NCI-H2107 (cell line): ENCODE data around the gene PLCL1.

Experiments
- DNase-seq: peaks from one replicate; lab custom pipeline; 2025; lab: John Stamatoyannopoulos, UW

The PLCL1 gene

DNA sequence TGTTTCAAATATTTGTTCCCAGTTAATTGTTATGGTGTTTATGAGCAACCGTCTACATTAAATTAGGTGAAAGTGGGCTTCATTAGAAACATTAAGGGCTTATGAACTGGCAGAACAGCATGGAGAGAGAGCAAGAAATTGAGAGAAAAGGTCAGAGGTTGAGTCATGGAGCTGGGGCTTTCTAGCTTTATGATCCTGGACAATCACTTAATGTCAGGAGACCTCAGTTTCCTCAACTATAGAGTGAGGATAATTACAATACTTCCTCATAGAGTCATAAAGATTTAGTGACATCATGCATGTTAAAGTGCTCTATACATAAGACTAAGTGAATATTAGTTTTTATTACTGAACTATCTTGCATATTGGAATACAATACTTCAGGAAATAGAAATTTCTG is 83.9 kb downstream of the PLCL1 start:
- DNase-seq = no peak

DNA sequence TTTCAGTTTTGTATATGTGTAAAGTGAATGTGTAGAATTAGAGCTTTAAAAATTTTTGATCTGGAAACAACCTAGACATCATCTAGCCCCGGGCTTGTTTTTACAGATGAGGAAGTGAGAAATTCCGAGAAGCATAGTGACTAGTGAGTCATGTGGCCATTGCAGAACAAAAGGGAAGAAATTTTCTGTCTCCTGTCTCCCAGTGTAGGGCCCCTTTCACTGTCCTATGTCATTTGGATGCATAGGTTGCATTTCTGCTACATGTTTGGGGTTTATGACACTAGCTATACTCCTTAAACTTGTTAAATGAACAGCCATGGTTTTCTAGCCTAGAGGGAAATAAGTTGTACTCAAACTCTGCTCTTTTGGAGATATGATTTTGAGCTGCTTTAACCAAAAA is 84.6 kb downstream of the PLCL1 start:
- DNase-seq = no peak

DNA sequence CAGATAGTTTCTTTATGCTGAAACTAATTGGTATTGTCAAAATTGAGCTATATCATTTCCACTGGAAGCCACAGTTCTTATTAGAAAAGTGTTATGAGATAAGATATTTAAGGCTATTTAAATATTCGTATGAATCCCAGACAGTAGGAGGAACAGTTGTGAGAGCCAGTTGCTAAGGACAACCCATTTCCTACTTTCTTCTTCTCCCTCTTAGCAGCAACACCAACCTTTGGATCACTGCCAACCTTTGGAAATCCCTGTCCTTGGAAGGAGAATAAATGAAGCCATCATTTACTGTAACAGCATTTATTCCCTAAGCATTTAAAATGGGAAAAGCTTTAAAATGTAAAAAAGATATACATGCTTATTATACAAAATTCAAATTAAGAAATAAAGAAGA is 85.8 kb downstream of the PLCL1 start:
- DNase-seq = no peak

DNA sequence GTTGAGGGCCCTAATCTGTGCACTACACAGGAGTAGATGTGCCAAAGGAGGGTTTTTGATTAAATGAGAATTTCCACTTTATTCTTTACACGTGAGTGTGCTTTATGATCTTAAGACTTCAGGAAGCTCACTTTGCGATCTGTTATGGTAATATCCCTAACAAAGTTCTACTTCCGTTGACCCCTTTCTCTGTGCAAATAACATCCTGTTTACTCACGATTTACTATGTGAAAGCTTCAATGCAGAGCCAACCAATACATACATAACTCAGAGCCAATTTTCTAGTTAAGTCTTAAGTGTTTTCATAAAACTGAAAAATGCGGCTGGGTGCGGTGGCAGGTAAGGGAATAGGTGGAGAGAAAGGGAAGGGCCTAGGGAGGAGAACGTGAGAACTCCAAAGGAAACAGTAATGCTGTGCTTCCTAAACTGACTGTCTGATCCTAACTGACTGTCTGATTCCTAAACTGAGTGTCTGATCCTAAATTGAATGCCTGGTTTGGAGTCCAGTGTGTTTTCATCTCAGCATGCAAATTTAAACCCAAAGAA is 87.6 kb downstream of the PLCL1 start:
- DNase-seq = no peak

DNA sequence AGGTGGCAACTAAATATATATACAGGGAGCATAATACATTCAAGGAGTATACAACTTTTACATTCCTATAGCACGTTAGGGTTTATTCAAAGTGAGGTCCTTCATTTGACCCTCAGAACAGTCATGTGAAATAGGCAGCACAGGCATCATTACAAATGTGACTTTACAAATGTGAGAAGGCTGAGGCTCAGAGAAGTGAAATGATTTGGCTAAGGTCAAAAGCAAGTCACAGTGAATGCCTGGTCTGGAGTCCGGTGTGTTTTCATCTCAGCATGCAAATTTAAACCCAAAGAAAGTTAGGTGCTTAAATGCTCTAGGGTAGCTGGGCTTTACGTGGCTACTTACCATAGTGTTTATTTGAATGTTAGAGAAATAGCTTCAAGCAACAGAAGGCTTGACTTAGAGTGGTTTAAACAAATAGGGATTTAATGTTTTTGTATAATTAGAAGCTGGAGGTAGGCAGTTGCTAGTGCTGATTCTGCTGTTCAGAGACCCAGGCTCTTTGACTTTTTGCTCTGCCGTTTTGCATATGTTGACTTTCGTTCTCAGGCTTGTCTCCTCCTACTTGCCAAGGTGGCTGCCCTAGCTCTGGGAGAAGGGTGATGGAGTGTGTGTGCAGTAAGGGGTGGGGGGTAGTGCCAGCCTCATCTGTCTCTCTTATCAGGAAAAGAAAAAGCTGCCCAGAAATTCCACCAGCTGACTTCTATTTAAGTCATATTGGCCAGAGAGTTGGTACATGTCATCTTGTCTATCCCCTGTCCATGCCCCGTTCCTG is 89.2 kb downstream of the PLCL1 start:
- no peak for DNase-seq

DNA sequence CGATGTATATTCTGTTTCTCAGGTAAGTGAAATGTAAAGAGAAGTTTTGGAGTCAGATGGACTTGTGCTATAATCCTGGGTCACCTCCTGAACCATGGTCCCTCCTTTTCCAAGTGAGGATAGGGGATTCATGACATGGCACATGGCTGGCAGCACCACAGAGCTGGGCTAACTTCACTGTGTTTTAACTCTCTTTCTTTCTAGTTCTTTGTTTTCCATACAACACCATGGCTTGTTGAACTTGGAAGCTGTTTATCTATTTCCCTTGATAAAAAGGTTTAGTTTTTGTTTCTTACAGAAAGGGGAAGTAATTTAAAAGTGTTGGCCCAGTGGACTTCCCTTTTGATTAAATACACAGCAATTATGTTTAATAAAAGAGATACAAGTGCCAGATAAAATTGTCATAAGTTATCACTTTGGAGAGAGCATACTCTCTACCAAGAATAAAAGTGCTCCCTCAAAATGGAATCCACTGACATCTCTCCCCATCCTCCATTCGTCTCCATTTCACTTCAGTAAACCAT is 90.4 kb downstream of the PLCL1 start:
- no peak for DNase-seq

DNA sequence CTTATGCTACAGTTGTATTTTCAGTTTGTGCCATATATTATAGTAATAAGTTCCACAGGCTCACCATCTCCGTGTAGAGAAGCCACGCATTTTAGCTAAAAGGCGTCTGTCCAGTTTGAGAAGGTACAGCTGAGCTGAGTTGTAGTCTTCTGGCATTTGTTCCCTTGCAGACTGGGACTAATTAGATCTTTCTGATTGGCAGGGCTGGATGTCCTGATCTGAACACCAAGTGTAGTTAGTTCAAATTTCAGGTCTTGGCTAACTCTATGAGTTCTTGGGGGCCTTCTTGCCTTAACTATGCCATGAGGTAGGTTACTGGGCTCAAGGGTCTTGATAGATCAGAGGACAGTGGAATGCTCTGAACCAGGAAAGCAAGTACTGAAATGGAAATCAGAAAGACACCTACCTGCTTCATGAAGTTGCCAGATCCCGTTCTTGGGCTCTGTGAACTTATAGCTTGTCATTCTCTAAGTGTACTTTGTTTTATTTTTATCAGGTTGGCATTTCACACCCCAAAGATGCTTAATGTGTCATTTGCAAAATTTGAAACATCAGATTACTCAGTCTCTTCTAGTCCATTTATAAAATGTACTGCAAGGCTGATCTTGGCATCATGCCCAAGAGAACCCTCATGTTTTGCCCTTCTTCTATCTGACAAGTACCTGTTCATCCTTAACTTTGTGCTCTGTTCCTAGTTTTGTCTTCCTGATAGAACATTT is 93.7 kb downstream of the PLCL1 start:
- DNase-seq = no peak

DNA sequence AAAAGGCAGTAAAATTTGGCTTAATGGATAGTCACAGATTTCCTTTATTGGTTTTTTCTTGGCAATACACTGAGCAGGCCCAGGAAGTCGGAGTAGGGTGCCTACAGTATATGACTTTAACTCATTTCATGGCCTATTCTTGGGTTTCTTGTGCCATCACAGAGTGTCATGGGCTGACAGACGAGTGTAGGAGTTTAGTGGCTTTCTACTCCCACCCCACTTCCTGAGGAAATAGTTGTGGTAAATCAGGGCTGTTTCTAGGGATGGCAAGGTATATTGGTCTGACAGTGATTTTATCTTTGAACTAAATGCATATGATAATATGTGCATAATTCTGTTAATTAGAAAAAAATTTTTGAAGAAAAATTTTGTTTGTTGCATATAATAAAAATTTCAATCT is 100.1 kb downstream of the PLCL1 start:
- DNase-seq = no peak

DNA sequence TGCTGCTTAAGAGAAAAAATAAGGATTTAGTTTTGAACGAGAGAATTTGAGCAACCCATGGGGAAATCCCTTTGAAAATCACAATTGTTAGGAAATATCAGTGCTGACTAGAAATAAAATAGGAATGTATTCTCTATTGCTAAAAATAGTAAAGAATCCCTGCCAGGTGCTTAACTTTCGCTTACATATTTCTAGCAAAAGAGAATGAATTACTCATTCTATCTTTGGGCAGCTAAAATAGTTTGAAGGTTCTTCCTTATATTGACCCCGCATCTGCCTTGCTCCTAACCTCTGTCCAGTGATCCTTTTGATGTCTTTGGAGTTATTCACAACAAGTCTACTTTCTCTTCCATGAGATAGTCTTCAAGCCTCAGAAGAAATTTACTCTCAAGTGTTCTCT is 103.8 kb downstream of the PLCL1 start:
- no peak for DNase-seq

DNA sequence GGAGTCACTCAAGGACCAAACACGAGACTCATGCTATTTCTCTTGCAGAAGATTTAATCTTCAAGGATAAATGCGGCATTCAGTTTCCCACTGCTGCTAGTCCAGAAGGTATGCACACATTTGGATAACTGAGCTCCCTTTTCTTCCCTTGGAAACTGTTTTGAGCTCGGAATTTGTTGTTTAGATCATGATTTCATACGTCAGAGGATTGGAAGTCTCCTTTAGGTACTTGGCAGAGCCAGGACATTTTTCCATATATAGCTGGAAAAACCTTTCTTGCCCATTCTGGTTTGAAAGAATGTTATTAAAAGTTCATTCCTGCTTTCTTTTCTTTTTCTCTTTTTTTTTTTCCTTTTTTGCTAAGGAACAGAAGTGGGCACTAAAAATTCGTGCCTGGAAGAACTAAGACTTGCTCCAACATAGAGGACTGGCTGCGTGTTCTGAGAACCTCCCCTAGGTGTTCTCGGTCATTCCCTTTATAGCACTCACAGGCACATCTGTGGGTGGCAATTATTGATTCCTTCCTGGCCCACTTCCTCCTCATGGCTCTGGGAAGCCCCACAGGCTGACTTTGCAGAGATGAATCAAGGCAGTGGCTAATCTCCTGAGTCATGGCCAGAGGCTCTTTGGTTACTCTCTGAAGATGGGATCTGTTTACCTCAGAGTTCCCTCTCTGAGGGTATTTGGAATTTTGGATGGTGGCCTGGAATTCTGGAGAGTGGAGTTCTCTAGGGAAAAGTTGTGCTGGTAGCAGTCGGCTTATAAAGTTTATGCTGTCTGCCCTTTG is 104.8 kb downstream of the PLCL1 start:
- no peak for DNase-seq

DNA sequence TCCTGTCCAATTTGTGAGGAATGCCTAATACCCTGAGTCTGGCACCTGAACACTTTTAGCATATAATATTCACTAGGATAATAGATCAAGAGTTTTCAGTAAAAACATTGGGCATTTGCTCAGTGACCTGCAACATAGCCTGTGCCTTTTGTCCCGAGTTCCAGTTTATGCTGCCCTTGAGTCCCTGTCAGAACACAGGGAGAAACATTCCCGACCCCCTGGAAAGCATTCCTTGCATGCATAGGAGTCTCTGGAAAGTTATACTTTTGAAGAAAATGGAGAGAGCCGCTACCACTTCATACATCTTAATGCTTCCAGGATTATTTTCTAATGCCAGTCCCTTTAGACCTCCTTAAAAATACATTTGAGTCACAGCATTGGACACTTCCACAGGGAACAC is 107.3 kb downstream of the PLCL1 start:
- no peak for DNase-seq

DNA sequence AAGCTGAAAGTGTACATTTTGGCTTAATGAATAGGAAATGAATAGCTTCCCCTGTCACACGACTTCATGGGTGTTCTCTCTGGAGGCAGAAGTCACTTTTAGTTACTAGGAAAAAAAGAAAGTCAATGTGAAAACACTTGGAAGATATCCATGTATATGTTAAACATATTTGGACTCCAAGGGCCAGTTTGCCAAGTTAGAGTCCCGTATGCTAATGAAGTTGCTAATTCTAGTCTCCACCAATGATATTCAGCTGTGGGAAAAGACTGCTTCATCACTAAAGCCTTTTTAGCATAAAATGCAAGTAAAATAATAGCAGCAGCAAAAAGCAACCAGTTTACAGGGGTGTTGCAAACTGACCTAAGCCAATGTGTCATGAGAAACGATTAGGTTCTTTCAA is 108.7 kb downstream of the PLCL1 start:
- no peak for DNase-seq

DNA sequence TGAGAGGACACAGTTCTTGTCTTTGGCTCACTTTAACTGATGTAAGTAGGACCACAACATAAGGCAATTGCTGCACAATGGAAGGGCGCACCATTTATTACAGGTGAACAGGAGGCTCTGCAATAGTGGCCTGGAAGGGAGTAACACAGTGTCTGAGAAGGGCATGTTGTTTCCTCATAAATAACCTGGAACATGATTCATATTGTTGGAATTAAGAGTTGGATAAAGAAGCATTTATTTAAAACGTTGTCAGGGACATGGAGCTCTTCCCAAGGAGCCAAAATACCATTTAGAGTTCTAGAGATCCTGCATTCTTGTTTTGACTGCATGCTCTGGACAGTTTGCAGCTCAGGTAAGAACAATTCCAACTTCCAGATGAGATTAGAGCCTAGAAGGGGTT is 110.4 kb downstream of the PLCL1 start:
- DNase-seq = no peak

DNA sequence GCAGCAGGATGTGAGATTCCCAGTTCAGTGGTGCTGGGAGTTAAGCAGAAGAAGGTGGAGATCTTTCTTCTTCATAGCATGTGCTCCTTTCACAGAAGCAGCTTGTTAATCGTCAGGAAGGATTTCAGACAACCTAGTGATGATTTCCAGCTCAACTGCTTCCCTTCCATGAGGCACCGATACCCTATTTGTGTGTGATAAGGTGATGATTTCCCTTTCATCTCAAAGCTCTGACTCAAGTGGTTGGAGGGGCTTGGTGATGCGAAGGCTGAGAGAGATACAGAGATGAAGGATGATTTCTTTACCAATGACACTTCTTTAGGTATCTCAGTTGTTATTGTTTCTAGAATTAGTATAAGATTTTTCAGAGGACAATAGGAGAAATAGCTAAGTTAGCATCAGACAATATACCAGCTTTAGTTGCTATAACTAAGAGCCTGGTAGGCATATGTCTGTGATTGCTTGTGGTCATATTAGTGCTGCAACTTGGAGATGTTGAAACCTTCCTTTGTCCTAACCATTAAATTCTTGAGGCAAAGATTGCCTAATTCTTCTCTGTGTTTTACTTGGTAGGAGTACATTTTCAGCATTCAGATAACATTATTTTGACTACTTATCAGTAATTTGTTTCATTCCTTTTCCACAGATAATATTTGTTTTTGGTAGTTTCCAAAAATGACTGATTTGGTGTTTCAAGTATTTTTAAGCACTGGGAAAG is 111.3 kb downstream of the PLCL1 start:
- DNase-seq = no peak

DNA sequence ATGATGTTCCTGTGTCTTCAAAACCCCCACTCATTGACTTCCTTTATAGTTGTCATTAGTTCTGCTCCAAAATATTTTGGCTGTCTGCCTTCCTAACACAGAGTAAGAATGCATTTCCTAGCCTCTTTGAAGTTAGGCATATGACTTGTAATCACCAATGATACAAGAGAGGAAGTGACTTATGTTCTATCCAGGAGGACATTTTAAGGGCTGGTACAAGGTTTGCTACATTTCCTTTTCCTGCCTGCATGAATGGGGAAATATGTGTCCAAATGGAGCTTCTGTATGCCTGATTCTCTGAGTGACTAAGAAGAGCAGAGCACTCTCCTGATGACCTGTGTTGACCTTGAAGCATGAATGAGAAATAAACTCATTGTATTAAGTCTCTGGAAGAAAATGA is 115.1 kb downstream of the PLCL1 start:
- no peak for DNase-seq

DNA sequence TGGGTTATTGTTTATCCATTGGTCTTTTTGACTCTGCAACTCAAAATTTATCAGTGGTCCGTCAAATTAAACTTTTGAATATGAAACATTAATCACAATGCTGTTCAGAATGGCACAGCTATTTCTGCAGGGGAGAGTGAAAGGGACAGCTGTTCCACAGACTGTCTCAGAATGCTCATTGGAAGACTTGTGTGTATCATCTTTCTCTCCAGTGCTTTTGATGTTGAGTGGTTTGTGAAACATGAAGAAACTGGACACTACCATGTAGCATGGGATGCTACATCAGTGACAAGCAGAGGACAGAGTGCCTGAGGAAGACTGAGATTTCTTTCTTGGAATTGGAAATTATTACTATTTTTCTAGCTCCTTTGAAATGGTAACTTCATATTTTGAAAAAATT is 115.7 kb downstream of the PLCL1 start:
- no peak for DNase-seq

DNA sequence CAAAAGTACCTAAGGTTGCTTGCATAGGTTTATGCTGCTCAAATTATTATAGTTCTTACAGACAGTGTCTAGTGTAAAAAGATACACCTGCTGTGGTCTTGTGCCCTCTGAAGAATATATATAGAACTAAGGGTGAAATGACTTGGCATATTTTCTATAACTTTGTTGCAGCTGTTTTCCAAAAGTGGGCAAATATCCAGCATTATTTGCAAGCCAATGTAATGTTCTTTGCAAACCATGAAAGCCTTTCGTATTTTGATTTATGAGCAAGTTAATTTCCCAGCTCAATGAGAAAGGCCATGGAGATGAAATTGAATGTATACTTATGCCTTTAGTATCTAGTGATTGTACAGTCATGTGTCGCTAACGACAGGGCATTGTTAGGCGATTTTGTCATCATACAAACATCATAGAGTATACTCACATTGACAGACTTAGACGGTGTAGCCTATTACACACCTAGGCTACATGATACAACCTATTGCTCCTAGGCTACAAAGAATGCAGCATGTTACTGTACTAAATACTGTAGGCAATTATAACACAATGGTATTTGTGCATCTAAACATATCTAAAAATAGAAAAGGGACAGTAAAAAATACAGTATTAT is 116.3 kb downstream of the PLCL1 start:
- no peak for DNase-seq

DNA sequence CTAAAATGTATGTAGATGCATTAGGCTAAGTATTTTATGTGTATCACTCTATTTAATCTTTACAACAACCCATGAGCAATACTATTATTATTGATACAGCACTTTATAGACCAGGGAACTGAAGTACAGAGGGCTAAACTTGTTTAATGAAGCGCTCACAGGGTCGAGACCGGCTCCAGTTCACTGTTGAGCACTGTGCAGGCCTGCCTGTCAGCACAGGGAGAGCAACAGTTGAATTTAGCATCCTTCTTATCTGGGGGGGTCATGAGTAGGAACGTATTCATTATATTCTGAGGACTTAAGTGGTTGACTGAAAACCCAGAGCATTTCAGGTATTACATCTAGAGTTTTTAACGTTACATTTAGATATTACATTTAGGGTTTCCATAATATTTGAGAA is 120.1 kb downstream of the PLCL1 start:
- no peak for DNase-seq

DNA sequence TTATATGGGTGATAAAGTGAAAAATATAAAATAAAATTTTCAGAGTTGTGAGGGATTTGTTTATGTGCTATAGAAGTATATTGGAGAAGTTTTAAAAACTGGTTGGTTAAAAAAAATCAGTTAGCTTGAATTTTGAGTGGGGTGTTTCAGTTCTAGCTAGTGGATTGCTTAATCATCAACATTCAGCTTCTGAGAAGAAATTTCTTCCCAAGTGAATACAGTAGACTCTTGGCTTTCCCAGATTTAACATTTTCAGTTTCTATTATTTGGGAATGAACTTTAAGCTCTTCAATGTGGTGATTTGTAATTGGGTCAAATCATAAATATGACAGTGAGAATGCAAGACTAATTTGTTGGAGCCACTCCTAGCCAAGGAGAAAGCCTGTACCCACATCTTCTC is 120.8 kb downstream of the PLCL1 start:
- no peak for DNase-seq

DNA sequence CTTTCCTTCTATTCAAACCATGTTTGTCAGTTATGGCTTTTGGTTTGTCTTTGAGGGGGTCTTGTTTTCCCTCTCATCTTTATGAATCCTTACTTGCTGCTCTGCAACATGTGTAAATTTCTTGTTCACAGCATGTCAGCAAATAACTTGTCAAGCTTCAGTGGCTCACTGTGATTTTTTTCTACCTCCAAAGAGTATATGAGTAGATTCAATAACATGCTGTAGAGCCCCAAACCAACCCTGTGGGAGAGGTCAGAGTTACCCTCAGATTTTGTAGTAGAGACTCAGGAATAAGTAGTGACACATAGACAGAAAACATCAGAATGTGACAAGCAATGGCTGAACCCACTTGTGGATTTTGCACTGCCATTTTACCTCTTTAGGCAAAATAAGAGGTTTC is 121.6 kb downstream of the PLCL1 start:
- DNase-seq = no peak

DNA sequence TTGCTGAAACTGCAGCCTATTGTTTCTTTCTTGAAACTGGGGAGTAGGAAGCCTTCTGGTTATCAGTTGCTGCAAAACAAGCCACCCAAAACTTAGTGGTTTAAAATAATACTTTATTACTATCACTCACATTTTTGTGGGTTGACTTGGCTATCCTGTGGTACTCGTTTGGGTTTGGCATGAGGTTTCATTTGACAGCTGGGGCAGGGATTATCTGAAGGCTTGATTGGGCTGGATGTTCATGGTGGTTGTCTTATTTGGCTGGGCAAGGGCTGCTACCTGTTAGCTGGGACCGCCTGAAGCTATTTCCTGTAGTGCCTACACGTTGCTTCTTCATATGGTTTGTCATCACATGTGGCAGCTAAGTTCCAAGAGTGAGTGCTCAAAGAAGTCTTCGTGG is 122.3 kb downstream of the PLCL1 start:
- DNase-seq = no peak
